ENCODE measurements around the gene SSBP2.

DNA sequence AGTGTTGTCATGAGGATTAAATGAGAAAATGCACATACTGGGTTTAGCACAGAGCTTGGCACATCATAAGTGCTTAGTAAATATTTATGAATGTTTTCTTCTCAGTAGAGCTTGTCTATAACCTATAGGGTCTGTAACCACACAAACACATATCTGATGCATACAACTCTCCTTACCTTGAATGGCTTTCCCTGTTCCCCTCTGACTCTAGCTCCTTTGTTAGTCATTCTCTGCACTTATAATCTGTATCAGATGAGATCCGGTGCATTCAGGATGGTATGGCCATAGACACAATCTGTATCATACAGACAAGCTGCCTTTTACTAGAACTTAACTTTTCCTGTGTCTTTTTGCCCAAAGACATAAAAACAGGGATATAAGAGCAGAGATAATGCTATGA, 11.1 kb upstream of the SSBP2 start:
- no peak for TF ChIP-seq POLR2A (IDR thresholded peaks at IDR 0.05)
- TF ChIP-seq, protein P1, sequence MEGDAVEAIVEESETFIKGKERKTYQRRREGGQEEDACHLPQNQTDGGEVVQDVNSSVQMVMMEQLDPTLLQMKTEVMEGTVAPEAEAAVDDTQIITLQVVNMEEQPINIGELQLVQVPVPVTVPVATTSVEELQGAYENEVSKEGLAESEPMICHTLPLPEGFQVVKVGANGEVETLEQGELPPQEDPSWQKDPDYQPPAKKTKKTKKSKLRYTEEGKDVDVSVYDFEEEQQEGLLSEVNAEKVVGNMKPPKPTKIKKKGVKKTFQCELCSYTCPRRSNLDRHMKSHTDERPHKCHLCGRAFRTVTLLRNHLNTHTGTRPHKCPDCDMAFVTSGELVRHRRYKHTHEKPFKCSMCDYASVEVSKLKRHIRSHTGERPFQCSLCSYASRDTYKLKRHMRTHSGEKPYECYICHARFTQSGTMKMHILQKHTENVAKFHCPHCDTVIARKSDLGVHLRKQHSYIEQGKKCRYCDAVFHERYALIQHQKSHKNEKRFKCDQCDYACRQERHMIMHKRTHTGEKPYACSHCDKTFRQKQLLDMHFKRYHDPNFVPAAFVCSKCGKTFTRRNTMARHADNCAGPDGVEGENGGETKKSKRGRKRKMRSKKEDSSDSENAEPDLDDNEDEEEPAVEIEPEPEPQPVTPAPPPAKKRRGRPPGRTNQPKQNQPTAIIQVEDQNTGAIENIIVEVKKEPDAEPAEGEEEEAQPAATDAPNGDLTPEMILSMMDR (IDR thresholded peaks at IDR 0.05): no peak

Measured in thyroid gland (tissue), 4 donors.